GM12878 (cell line): ENCODE measurements around the gene SPIB. TPM values are rescaled to one million over a fixed set of nuclear protein-coding genes. Genes with fewer than 3 reads are reported as not detected.
A peak's percentile ranks its signal among the peaks of the same experiment; 100 is the strongest.

ENCODE experiments used
- ATF3 ChIP-seq: IDR thresholded peaks from 2 replicates; pipeline ENCODE4 v1.6.1; 2011; ENCODE audit warnings: low read depth, mild to moderate bottlenecking, low read length, moderate library complexity, borderline replicate concordance; ENCODE audit errors: extremely low read depth
- BCLAF1 ChIP-seq: fragments of 450-650 bp; IDR thresholded peaks from 2 replicates; pipeline ENCODE4 v1.6.1; 2017; ENCODE audit warnings: antibody characterized with exemption, mild to moderate bottlenecking, moderate library complexity
- BHLHE40 ChIP-seq, 2 experiments: fragments of 450-650 bp in 1 of 2; IDR thresholded peaks; 2 replicates each; pipeline ENCODE4 v1.6.1; 2011 to 2017; ENCODE audit warnings: low read depth in 2 of 2, borderline replicate concordance in 1 of 2, improper control_type of control experiment in 1 of 2, low read length in 1 of 2, mild to moderate bottlenecking in 1 of 2
- CBX3 ChIP-seq: fragments of 200-600 bp; sonication (generic); IDR thresholded peaks from 2 replicates; pipeline ENCODE4 v1.6.1; 2016; ENCODE audit warnings: low read depth, borderline replicate concordance
- CEBPB ChIP-seq, 2 experiments: fragments of 150-350 bp in 1 of 2; IDR thresholded peaks; 2 replicates each; pipeline ENCODE4 v1.6.1; 2012 to 2014; ENCODE audit warnings: low read depth in 2 of 2, low read length in 2 of 2, borderline replicate concordance in 1 of 2, inconsistent platforms in 1 of 2
- DPF2 ChIP-seq: fragments of 450-650 bp; IDR thresholded peaks from 2 replicates; pipeline ENCODE4 v1.6.1; 2017; ENCODE audit warnings: mild to moderate bottlenecking
- EED ChIP-seq: sonication (generic); IDR thresholded peaks from 2 replicates; pipeline ENCODE4 v1.6.1; 2016; ENCODE audit warnings: antibody characterized with exemption, low read depth
- EP300 ChIP-seq, 2 experiments: fragments of 150-350 bp in 1 of 2; IDR thresholded peaks; 2 replicates each; pipeline ENCODE4 v1.6.1; 2011 to 2012; ENCODE audit warnings: low read depth in 2 of 2, low read length in 2 of 2, borderline replicate concordance in 1 of 2, improper control_type of control experiment in 1 of 2, inconsistent platforms in 1 of 2; ENCODE audit not compliant: control insufficient read depth in 1 of 2
- EZH2 ChIP-seq: IDR thresholded peaks from 2 replicates; pipeline ENCODE4 v1.6.1; 2012; ENCODE audit warnings: low read depth, mild to moderate bottlenecking, control low read depth, inconsistent platforms, low read length, borderline replicate concordance; ENCODE audit not compliant: control insufficient read depth
- GATAD2B ChIP-seq: fragments of 450-650 bp; conservative IDR thresholded peaks from 2 replicates; pipeline ENCODE4 v1.6.1; 2017; ENCODE audit warnings: low read depth, mild to moderate bottlenecking, moderate library complexity
- IKZF2 ChIP-seq, 2 experiments: fragments of 450-650 bp; IDR thresholded peaks; 2 replicates each; pipeline ENCODE4 v1.6.1; 2017; ENCODE audit warnings: mild to moderate bottlenecking in 2 of 2, moderate library complexity in 2 of 2
- KLF5 ChIP-seq: fragments of 450-650 bp; IDR thresholded peaks from 2 replicates; pipeline ENCODE4 v1.6.1; 2014; ENCODE audit warnings: mild to moderate bottlenecking; ENCODE audit not compliant: partially characterized antibody
- MEF2B ChIP-seq: fragments of 450-650 bp; IDR thresholded peaks from 2 replicates; pipeline ENCODE4 v1.6.1; 2018; ENCODE audit warnings: mild to moderate bottlenecking, moderate library complexity; ENCODE audit not compliant: partially characterized antibody, poor library complexity, severe bottlenecking
- MXI1 ChIP-seq: fragments of 150-350 bp; IDR thresholded peaks from 2 replicates; pipeline ENCODE4 v1.6.1; 2011; ENCODE audit warnings: low read depth, mild to moderate bottlenecking, inconsistent platforms, low read length, improper control_type of control experiment
- NFIC ChIP-seq: IDR thresholded peaks from 2 replicates; pipeline ENCODE4 v1.6.1; 2012; ENCODE audit warnings: low read depth, mild to moderate bottlenecking, inconsistent platforms, low read length, moderate library complexity
- PAX5 ChIP-seq: IDR thresholded peaks from 2 replicates; pipeline ENCODE4 v1.6.1; 2011; ENCODE audit warnings: low read depth, low read length, borderline replicate concordance
- POLR2AphosphoS2 ChIP-seq: IDR thresholded peaks from 2 replicates; pipeline ENCODE4 v1.6.1; 2011; ENCODE audit warnings: low read depth, mild to moderate bottlenecking, low read length, improper control_type of control experiment, moderate library complexity
- REST ChIP-seq: IDR thresholded peaks from 2 replicates; pipeline ENCODE4 v1.6.1; 2012; ENCODE audit warnings: mild to moderate bottlenecking, low read depth, low read length
- SPI1 ChIP-seq: IDR thresholded peaks from 2 replicates; pipeline ENCODE4 v1.6.1; 2011; ENCODE audit warnings: low read depth, mild to moderate bottlenecking, low read length, moderate library complexity, borderline replicate concordance; ENCODE audit not compliant: insufficient read depth
- TAF1 ChIP-seq: IDR thresholded peaks from 2 replicates; pipeline ENCODE4 v1.6.1; 2011; ENCODE audit warnings: mild to moderate bottlenecking, low read depth, low read length, borderline replicate concordance
- TBL1XR1 ChIP-seq: IDR thresholded peaks from 2 replicates; pipeline ENCODE4 v1.6.1; 2012; ENCODE audit warnings: low read depth, low read length, improper control_type of control experiment
- TCF12 ChIP-seq: IDR thresholded peaks from 2 replicates; pipeline ENCODE4 v1.6.1; 2011; ENCODE audit warnings: low read depth, mild to moderate bottlenecking, low read length
- TCF3 ChIP-seq: IDR thresholded peaks from 2 replicates; pipeline ENCODE4 v1.6.1; 2012; ENCODE audit warnings: low read depth, mild to moderate bottlenecking, low read length, borderline replicate concordance; ENCODE audit not compliant: insufficient read depth
- polyA plus RNA-seq, 11 experiments: library from polyadenylated mRNA; depleted of rRNA in 4 of 11; unstranded in 6 of 11; stranded (reverse) in 5 of 11; fragments of >200 nt; fragmentation: Nextera tagmentation in 4 of 11; fragmentation: Illumina TruSeq in 1 of 11; extraction: Ambion mirVana in 4 of 11; extraction: Trizol in 1 of 11; gene quantifications; 1 replicate in 1 of 11; 2 replicates in 10 of 11; pipeline versions ENCODE4 v1.2.1 to v1.2.3, GENCODE V29; 2011 to 2016; ENCODE audit warnings: inconsistent platforms in 2 of 11, missing spikeins in 2 of 11, low read depth in 1 of 11
- total RNA-seq, 4 experiments: library from RNA; depleted of rRNA in 3 of 4; stranded (reverse); fragments of >200 nt in 3 of 4; fragmentation: Illumina TruSeq in 1 of 4; extraction: Trizol in 1 of 4; gene quantifications; 2 replicates each; pipeline versions ENCODE4 v1.2.1 to v1.2.3, GENCODE V29; 2013 to 2021

SPIB gene
- total and polyA plus RNA-seq, 10 of the 15 experiments (the other 5 are each of a cell fraction or from before 2014, with no cell fraction given): 3.5 to 123 (median 56.0) TPM

GRCh38 chr19:50460161-50460765 is 41.5 kb downstream of the SPIB start (continued):
- TF ChIP-seq EED (peak; percentile 75), CBX3 (no peak), EZH2 (no peak), BCLAF1 (no peak), TAF1 (0 out of 2 replicates have a peak, but pooled peaks have one; percentile 25), GATAD2B (no peak), SPI1 (peak; percentile 31; the same call in 1 of the 2 replicates), CEBPB (IDR thresholded peaks at IDR 0.05; ENCODE audit: borderline replicate concordance in 1 of 2, low read depth in 2 of 2, low read length in 2 of 2) (no peak), MEF2B (peak; percentile 12), REST (no peak), TCF12 (peak; percentile 92), TCF3 (peak; percentile 90), DPF2 (peak; percentile 1; the same call in 1 of the 2 replicates), KLF5 (no peak), MXI1 (no peak; the same call in 1 of the 2 replicates), TBL1XR1 (no peak), ATF3 (no peak), POLR2AphosphoS2 (no peak), PAX5 (peak; percentile 6; the same call in 1 of the 2 replicates), BHLHE40 (IDR thresholded peaks at IDR 0.05; ENCODE audit: borderline replicate concordance in 1 of 2, low read depth in 2 of 2, low read length in 1 of 2) (peak; percentile 97 to 98), IKZF2 (IDR thresholded peaks at IDR 0.05) (peak in 1 of 2 experiments; percentile 18; a peak in 1 of 4 replicates), EP300 (IDR thresholded peaks at IDR 0.05; ENCODE audit: borderline replicate concordance in 1 of 2, control insufficient read depth in 1 of 2, low read depth in 2 of 2, low read length in 2 of 2) (peak in 1 of 2 experiments; percentile 50; a peak in 2 of 4 replicates), NFIC (no peak)
